MCF 10A (cell line): ENCODE measurements around the gene SLC36A4. TPM values are rescaled to one million over a fixed set of nuclear protein-coding genes. Genes with fewer than 3 reads are reported as not detected.
A peak's percentile ranks its signal among the peaks of the same experiment; 100 is the strongest.

Source experiments
- BruUV-seq: library from RNA; stranded (reverse); fragments of 400-500 nt; replicated peaks from 2 replicates; lab custom pipeline; 2021; lab: Mats Ljungman, UMichigan
- CTCF ChIA-PET: fragments of 300-600 bp; sonication (Branson Sonifier 250); formaldehyde crosslinking; extraction: SDS; loops from one replicate; lab custom pipeline; 2021; ENCODE audit warnings: antibody characterized with exemption, inconsistent platforms; lab: Yijun Ruan, JAX
- POLR2A ChIA-PET: fragments of 300-600, 350-650 bp; sonication (Branson Sonifier 250); formaldehyde crosslinking; extraction: SDS; loops from one replicate; lab custom pipeline; 2020; ENCODE audit warnings: antibody characterized with exemption, inconsistent platforms; lab: Yijun Ruan, JAX
- DNase-seq: peaks from one replicate; pipeline ENCODE4 v3.0.0-alpha.2; 2018; ENCODE audit not compliant: unreplicated experiment
- H3K27ac Mint-ChIP-seq: one replicate; pipeline ENCODE4 v1.8.0; 2022; ENCODE audit warnings: mild to moderate bottlenecking, low read depth, mixed read lengths; ENCODE audit not compliant: unreplicated experiment
- H3K27me3 Mint-ChIP-seq: one replicate; pipeline ENCODE4 v1.8.0; 2022; ENCODE audit warnings: mixed read lengths; ENCODE audit not compliant: insufficient read depth, unreplicated experiment
- H3K36me3 Mint-ChIP-seq: one replicate; pipeline ENCODE4 v1.8.0; 2022; ENCODE audit warnings: mild to moderate bottlenecking, moderate library complexity, mixed read lengths; ENCODE audit not compliant: insufficient read depth, unreplicated experiment
- H3K4me1 Mint-ChIP-seq: one replicate; pipeline ENCODE4 v1.8.0; 2022; ENCODE audit warnings: mixed read lengths; ENCODE audit not compliant: insufficient read depth, unreplicated experiment
- H3K4me3 Mint-ChIP-seq: one replicate; pipeline ENCODE4 v1.8.0; 2022; ENCODE audit warnings: mild to moderate bottlenecking, moderate library complexity, mixed read lengths; ENCODE audit not compliant: unreplicated experiment
- H3K9me3 Mint-ChIP-seq: one replicate; pipeline ENCODE4 v1.8.0; 2022; ENCODE audit warnings: mixed read lengths; ENCODE audit not compliant: unreplicated experiment
- intact Hi-C: fragments of 100-400 bp; cut with micrococcal nuclease; formaldehyde crosslinking; loops from 2 replicates; pipeline ENCODE4 v1.14.1; 2022
- total RNA-seq: library from RNA; stranded (reverse); gene quantifications from 2 replicates; pipeline ENCODE4 v1.2.3, GENCODE V29; 2022
- TF ChIP-seq, protein P1 (sequence below): fragments of 200-600 bp; IDR thresholded peaks from one replicate; pipeline ENCODE4 v1.8.0; 2022; ENCODE audit warnings: antibody characterized with exemption, mild to moderate bottlenecking; ENCODE audit not compliant: unreplicated experiment

Gene SLC36A4
- total RNA-seq, 1 experiment from 2014 or later = 30.1 TPM

DNA sequence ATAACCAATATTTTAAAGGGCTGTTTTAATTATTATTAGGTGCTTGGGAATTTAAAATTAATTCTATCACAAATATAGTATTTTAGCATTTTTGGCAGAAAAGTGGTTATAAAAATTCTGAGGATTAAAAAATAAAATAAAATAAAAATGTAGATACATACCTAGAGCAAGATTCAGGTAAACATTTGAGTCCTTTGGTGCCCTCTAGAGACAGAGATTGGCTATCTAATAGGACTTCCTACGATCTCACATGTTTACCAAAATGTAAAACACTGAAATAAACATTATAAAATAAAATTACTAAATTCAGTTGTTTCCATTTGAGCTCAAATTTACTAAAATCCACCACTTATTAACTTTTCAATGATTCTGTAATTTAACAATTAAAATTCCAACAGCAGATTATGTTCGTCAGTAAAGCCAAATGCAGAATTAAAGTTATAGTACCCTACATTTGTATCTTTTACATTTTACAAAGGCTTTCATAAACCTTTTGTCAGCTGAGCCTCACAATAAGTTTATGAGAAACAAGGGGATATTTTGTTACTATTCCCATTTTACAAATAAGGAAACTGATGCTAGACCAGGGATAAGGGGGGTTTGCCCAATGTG is 27.7 kb downstream of the SLC36A4 start:
- Mint-ChIP-seq H3K36me3 (peaks cover 4% of the 10 kb centered on the region), H3K4me3 (no peak overlapping the region), H3K27me3 (no peaks in the 10 kb centered on the region), H3K9me3 (no peaks in the 10 kb centered on the region), H3K27ac (no peak overlapping the region), H3K4me1 (no peaks in the 10 kb centered on the region)
- TF ChIP-seq, protein P1, sequence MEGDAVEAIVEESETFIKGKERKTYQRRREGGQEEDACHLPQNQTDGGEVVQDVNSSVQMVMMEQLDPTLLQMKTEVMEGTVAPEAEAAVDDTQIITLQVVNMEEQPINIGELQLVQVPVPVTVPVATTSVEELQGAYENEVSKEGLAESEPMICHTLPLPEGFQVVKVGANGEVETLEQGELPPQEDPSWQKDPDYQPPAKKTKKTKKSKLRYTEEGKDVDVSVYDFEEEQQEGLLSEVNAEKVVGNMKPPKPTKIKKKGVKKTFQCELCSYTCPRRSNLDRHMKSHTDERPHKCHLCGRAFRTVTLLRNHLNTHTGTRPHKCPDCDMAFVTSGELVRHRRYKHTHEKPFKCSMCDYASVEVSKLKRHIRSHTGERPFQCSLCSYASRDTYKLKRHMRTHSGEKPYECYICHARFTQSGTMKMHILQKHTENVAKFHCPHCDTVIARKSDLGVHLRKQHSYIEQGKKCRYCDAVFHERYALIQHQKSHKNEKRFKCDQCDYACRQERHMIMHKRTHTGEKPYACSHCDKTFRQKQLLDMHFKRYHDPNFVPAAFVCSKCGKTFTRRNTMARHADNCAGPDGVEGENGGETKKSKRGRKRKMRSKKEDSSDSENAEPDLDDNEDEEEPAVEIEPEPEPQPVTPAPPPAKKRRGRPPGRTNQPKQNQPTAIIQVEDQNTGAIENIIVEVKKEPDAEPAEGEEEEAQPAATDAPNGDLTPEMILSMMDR = peak; percentile 44
- peak; percentile 63 for DNase-seq
- BruUV-seq = no TSS peak
- ChIA-PET POLR2A (interaction anchor here (0.7 to 1.0 kb wide), 2 partner anchors 228 to 1800 kb away, joined by 3 to 5 read pairs; no protein-coding TSS in a partner anchor), CTCF (interaction anchor here (0.6 to 4.2 kb wide), 13 partner anchors 9 to 1610 kb away, joined by 3 to 87 read pairs (median 4); no protein-coding TSS in a partner anchor)
- intact Hi-C loops = loop anchor here (1.0 to 2.0 kb wide), 3 partner anchors 115 to 228 kb away; no protein-coding TSS in a partner anchor

GRCh38 chr11:93169143-93169542 is 28.6 kb downstream of the SLC36A4 start:
- Mint-ChIP-seq H3K9me3 (no peaks in the 10 kb centered on the region), H3K4me1 (no peaks in the 10 kb centered on the region), H3K27me3 (no peaks in the 10 kb centered on the region), H3K36me3 (peaks cover 10% of the 10 kb centered on the region), H3K27ac (no peak overlapping the region), H3K4me3 (no peak overlapping the region)
- POLR2A ChIA-PET = interaction anchor here (0.7 to 1.0 kb wide), 2 partner anchors 227 to 1799 kb away, joined by 3 to 5 read pairs; no protein-coding TSS in a partner anchor
- intact Hi-C loops = loop anchor here (1.0 kb wide), 1 partner anchor 227 kb away; no protein-coding TSS in a partner anchor
- CTCF ChIA-PET = interaction anchor here (0.7 to 4.2 kb wide), 8 partner anchors 10 to 271 kb away, joined by 3 to 87 read pairs (median 4); no protein-coding TSS in a partner anchor
- TF ChIP-seq, protein P1 = no peak
- DNase-seq = no peak
- BruUV-seq = no TSS peak

GRCh38 chr11:93166862-93167261 is 30.9 kb downstream of the SLC36A4 start:
- ChIA-PET CTCF (interaction anchor here (0.8 to 3.1 kb wide), 2 partner anchors 60 to 225 kb away, joined by 4 to 23 read pairs; no protein-coding TSS in a partner anchor), POLR2A (interaction anchor here (0.7 kb wide), 1 partner anchor 28 kb away, joined by 3 read pairs; no protein-coding TSS in a partner anchor)
- H3K36me3 Mint-ChIP-seq = peaks cover 21% of the 10 kb centered on the region
- H3K9me3 Mint-ChIP-seq = no peaks in the 10 kb centered on the region
- no TSS peak for BruUV-seq
- TF ChIP-seq, protein P1 = no peak
- intact Hi-C loops = no loop called here
- H3K27me3 Mint-ChIP-seq = no peaks in the 10 kb centered on the region
- no peaks in the 10 kb centered on the region for H3K4me1 Mint-ChIP-seq
- DNase-seq = no peak
- H3K4me3 Mint-ChIP-seq = no peak overlapping the region
- peak overlapping the region; percentile 54 for H3K27ac Mint-ChIP-seq

DNA sequence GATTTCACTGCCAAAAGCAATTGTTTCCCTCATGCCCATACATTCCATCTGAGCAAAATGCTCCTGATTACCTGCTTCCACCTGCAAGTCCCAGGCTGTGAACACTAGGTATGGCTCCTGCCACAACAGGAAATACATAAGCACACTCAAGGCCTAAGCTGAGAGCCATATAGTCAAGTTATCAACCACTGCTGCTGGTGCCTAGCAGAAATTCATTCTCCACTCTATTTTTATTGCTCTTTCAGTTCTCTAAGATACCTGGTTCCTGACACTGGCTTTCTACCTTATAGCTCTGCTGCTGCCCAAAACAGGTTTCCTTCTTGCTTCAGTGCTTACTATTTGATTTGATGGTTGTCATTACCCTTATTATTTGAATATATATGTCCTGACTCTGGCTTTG is 31.6 kb downstream of the SLC36A4 start:
- Mint-ChIP-seq H3K27me3 (no peaks in the 10 kb centered on the region), H3K27ac (peak overlapping the region; percentile 54), H3K36me3 (peaks cover 27% of the 10 kb centered on the region), H3K4me3 (no peak overlapping the region), H3K9me3 (no peaks in the 10 kb centered on the region), H3K4me1 (no peaks in the 10 kb centered on the region)
- POLR2A ChIA-PET = no interaction called here
- CTCF ChIA-PET = interaction anchor here (3.1 kb wide), 1 partner anchor 224 kb away, joined by 23 read pairs; no protein-coding TSS in a partner anchor
- intact Hi-C loops = no loop called here
- no peak for DNase-seq
- TF ChIP-seq, protein P1 = no peak
- BruUV-seq = no TSS peak
